HEK293 (cell line): ENCODE measurements around the gene KIF3B.

ENCODE experiments used
- HOXA7 ChIP-seq: sonication (generic); formaldehyde crosslinking; IDR thresholded peaks from 2 replicates; pipeline ENCODE4 v1.8.1; 2022; ENCODE audit warnings: missing genetic modification reagents, borderline replicate concordance
- KLF1 ChIP-seq: fragments of 450-650 bp; formaldehyde crosslinking; IDR thresholded peaks from 2 replicates; pipeline ENCODE4 v1.5.1; 2016; ENCODE audit warnings: missing biosample characterization, missing genetic modification characterization
- MZF1 ChIP-seq: fragments of 450-650 bp; formaldehyde crosslinking; IDR thresholded peaks from 2 replicates; pipeline ENCODE4 v1.5.1; 2017; ENCODE audit warnings: missing biosample characterization, missing genetic modification characterization, borderline replicate concordance
- SCRT2 ChIP-seq: fragments of 450-650 bp; formaldehyde crosslinking; IDR thresholded peaks from 2 replicates; pipeline ENCODE4 v1.5.1; 2016; ENCODE audit warnings: missing biosample characterization, missing genetic modification characterization
- SP7 ChIP-seq: fragments of 450-650 bp; formaldehyde crosslinking; IDR thresholded peaks from 2 replicates; pipeline ENCODE4 v1.5.1; 2016; ENCODE audit warnings: missing biosample characterization, missing genetic modification characterization
- TCF7L2 ChIP-seq: IDR thresholded peaks from 2 replicates; pipeline ENCODE4 v1.6.1; 2011; ENCODE audit warnings: low read depth, mild to moderate bottlenecking, inconsistent platforms, low read length, moderate library complexity, borderline replicate concordance
- ZBTB20 ChIP-seq: fragments of 450-650 bp; formaldehyde crosslinking; IDR thresholded peaks from 2 replicates; pipeline ENCODE4 v1.5.1; 2016; ENCODE audit warnings: missing biosample characterization, missing genetic modification characterization
- ZBTB8A ChIP-seq: fragments of 450-650 bp; formaldehyde crosslinking; IDR thresholded peaks from 2 replicates; pipeline ENCODE4 v1.5.1; 2016; ENCODE audit warnings: missing biosample characterization, missing genetic modification characterization
- ZEB2 ChIP-seq: fragments of 450-650 bp; formaldehyde crosslinking; IDR thresholded peaks from 2 replicates; pipeline ENCODE4 v1.5.1; 2016; ENCODE audit warnings: missing biosample characterization, missing genetic modification characterization
- ZNF16 ChIP-seq: fragments of 450-650 bp; formaldehyde crosslinking; IDR thresholded peaks from 2 replicates; pipeline ENCODE4 v1.5.1; 2016; ENCODE audit warnings: low read depth, missing biosample characterization, missing genetic modification characterization
- ZNF266 ChIP-seq: fragments of 450-650 bp; formaldehyde crosslinking; IDR thresholded peaks from 2 replicates; pipeline ENCODE4 v1.5.1; 2016; ENCODE audit warnings: missing biosample characterization, missing genetic modification characterization, low read depth
- ZNF335 ChIP-seq: fragments of 450-650 bp; formaldehyde crosslinking; conservative IDR thresholded peaks from 2 replicates; pipeline ENCODE4 v1.5.1; 2016; ENCODE audit warnings: missing biosample characterization, missing genetic modification characterization
- ZNF366 ChIP-seq: fragments of 450-650 bp; formaldehyde crosslinking; conservative IDR thresholded peaks from 2 replicates; pipeline ENCODE4 v1.5.1; 2016; ENCODE audit warnings: missing biosample characterization, missing genetic modification characterization
- ZNF37A ChIP-seq: fragments of 450-650 bp; IDR thresholded peaks from 2 replicates; pipeline ENCODE4 v1.5.1; 2018; ENCODE audit warnings: missing biosample characterization, missing genetic modification characterization
- ZNF423 ChIP-seq: fragments of 450-650 bp; formaldehyde crosslinking; IDR thresholded peaks from 2 replicates; pipeline ENCODE4 v1.5.1; 2016; ENCODE audit warnings: missing biosample characterization, missing genetic modification characterization
- ZNF501 ChIP-seq: fragments of 450-650 bp; formaldehyde crosslinking; IDR thresholded peaks from 2 replicates; pipeline ENCODE4 v1.5.1; 2016; ENCODE audit warnings: missing biosample characterization, missing genetic modification characterization
- ZNF510 ChIP-seq: fragments of 450-650 bp; formaldehyde crosslinking; IDR thresholded peaks from 2 replicates; pipeline ENCODE4 v1.5.1; 2018; ENCODE audit warnings: mild to moderate bottlenecking, missing genetic modification characterization, missing biosample characterization; ENCODE audit not compliant: insufficient replicate concordance
- ZNF521 ChIP-seq: fragments of 450-650 bp; formaldehyde crosslinking; IDR thresholded peaks from 2 replicates; pipeline ENCODE4 v1.5.1; 2017; ENCODE audit warnings: missing biosample characterization, mild to moderate bottlenecking, missing genetic modification characterization
- ZNF624 ChIP-seq: fragments of 450-650 bp; formaldehyde crosslinking; IDR thresholded peaks from 2 replicates; pipeline ENCODE4 v1.5.1; 2017; ENCODE audit warnings: missing biosample characterization, missing genetic modification characterization
- ZSCAN23 ChIP-seq: fragments of 450-650 bp; formaldehyde crosslinking; IDR thresholded peaks from 2 replicates; pipeline ENCODE4 v1.5.1; 2016; ENCODE audit warnings: missing biosample characterization, missing genetic modification characterization
- TF ChIP-seq, protein P1 (sequence below): fragments of 450-650 bp; formaldehyde crosslinking; IDR thresholded peaks from 2 replicates; pipeline ENCODE4 v1.5.1; 2017; ENCODE audit warnings: missing biosample characterization, missing genetic modification characterization
- TF ChIP-seq, protein P2 (sequence below): fragments of 450-650 bp; formaldehyde crosslinking; IDR thresholded peaks from 2 replicates; pipeline ENCODE4 v1.5.1; 2017; ENCODE audit warnings: missing biosample characterization, missing genetic modification characterization
- TF ChIP-seq, protein P3 (sequence below): fragments of 450-650 bp; formaldehyde crosslinking; IDR thresholded peaks from 2 replicates; pipeline ENCODE4 v1.5.1; 2016; ENCODE audit warnings: missing biosample characterization, missing genetic modification characterization
- TF ChIP-seq, protein P4 (sequence below): fragments of 450-650 bp; formaldehyde crosslinking; IDR thresholded peaks from 2 replicates; pipeline ENCODE4 v1.5.1; 2016; ENCODE audit warnings: missing biosample characterization, missing genetic modification characterization, low read depth
- TF ChIP-seq, protein P5 (sequence below): fragments of 450-650 bp; formaldehyde crosslinking; conservative IDR thresholded peaks from 2 replicates; pipeline ENCODE4 v1.5.1; 2016; ENCODE audit warnings: low read depth, missing biosample characterization, missing genetic modification characterization

KIF3B gene

DNA sequence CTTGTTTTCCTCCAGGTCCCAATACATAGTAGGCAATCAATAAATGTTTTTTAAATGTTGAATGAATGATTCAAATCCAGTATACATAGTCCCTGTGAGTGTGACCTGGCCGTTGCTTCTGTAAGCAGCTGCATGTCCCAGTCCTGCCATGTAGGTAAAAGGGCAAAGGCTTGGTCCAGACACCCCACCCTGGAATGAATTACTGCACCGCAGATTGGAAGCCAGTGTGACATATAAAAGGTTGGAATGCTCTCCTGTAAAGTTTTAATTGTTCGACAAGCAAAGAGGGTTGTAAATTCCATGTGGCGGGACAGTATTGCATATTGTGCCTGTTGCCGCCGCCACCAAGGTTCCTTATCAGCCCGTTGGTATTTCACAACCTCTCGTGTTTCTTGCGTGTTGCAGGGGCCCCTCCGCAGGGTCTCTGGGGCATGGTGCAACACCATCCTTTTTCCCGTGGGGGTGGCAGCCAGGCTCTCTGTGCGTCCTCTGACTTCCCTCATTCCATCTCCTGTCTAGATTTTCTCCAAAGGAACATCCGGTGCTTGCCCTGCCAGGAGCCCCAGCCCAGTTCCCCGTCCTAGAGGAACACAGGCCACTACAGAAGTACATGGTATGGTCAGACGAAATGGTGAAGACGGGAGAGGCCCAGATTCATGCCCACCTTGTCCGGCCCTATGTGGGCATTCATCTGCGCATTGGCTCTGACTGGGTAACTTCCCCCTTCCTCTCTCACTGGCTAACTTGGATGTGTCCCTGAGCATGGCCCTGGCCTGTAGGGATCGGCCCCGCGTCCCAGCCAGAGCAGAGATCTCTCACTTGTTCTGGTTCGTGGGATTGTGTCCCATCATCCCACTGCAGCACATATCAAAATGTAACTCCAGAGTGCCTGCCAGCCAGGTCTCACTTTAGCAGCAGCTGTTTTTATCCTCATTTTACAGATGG lies 49.4 kb upstream of the KIF3B start (continued):
- peak; percentile 83 for TF ChIP-seq ZBTB20 (tag by site-specific recombination)
- peak; percentile 54; the same call in 1 of the 2 replicates for TF ChIP-seq ZEB2
- TF ChIP-seq, protein P1, sequence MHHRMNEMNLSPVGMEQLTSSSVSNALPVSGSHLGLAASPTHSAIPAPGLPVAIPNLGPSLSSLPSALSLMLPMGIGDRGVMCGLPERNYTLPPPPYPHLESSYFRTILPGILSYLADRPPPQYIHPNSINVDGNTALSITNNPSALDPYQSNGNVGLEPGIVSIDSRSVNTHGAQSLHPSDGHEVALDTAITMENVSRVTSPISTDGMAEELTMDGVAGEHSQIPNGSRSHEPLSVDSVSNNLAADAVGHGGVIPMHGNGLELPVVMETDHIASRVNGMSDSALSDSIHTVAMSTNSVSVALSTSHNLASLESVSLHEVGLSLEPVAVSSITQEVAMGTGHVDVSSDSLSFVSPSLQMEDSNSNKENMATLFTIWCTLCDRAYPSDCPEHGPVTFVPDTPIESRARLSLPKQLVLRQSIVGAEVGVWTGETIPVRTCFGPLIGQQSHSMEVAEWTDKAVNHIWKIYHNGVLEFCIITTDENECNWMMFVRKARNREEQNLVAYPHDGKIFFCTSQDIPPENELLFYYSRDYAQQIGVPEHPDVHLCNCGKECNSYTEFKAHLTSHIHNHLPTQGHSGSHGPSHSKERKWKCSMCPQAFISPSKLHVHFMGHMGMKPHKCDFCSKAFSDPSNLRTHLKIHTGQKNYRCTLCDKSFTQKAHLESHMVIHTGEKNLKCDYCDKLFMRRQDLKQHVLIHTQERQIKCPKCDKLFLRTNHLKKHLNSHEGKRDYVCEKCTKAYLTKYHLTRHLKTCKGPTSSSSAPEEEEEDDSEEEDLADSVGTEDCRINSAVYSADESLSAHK (tag by site-specific recombination), result peak; percentile 58; the same call in 1 of the 2 replicates
- peak; percentile 97 for TF ChIP-seq SCRT2 (tag by site-specific recombination)
- peak; percentile 43; the same call in 1 of the 2 replicates for TF ChIP-seq SP7 (tag by site-specific recombination)
- TF ChIP-seq ZNF510 (tag by site-specific recombination), result no peak
- TF ChIP-seq ZNF423 (tag by site-specific recombination), result no peak
- TF ChIP-seq ZNF37A, result no peak
- TF ChIP-seq, protein P2, sequence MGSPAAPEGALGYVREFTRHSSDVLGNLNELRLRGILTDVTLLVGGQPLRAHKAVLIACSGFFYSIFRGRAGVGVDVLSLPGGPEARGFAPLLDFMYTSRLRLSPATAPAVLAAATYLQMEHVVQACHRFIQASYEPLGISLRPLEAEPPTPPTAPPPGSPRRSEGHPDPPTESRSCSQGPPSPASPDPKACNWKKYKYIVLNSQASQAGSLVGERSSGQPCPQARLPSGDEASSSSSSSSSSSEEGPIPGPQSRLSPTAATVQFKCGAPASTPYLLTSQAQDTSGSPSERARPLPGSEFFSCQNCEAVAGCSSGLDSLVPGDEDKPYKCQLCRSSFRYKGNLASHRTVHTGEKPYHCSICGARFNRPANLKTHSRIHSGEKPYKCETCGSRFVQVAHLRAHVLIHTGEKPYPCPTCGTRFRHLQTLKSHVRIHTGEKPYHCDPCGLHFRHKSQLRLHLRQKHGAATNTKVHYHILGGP (tag by site-specific recombination), result no peak
- no peak for TF ChIP-seq MZF1 (tag by site-specific recombination)
- TF ChIP-seq ZSCAN23 (tag by site-specific recombination), result no peak
- no peak for TF ChIP-seq ZNF521 (tag by site-specific recombination)
- no peak for TF ChIP-seq ZNF266 (tag by site-specific recombination)
- TF ChIP-seq, protein P3, sequence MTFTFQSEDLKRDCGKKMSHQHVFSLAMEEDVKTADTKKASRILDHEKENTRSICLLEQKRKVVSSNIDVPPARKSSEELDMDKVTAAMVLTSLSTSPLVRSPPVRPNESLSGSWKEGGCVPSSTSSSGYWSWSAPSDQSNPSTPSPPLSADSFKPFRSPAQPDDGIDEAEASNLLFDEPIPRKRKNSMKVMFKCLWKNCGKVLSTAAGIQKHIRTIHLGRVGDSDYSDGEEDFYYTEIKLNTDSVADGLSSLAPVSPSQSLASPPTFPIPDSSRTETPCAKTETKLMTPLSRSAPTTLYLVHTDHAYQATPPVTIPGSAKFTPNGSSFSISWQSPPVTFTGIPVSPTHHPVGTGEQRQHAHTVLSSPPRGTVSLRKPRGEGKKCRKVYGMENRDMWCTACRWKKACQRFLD (tag by site-specific recombination), result no peak
- TF ChIP-seq ZNF501 (tag by site-specific recombination), result no peak
- peak; percentile 64 for TF ChIP-seq ZNF335
- no peak for TF ChIP-seq HOXA7 (CRISPR knock-in tag)
- no peak for TF ChIP-seq ZNF16 (tag by site-specific recombination)
- TF ChIP-seq ZNF366, result peak; percentile 32; the same call in 1 of the 2 replicates
- TF ChIP-seq ZNF624 (tag by site-specific recombination), result no peak
- peak; percentile 64 for TF ChIP-seq KLF1
- TF ChIP-seq, protein P4, sequence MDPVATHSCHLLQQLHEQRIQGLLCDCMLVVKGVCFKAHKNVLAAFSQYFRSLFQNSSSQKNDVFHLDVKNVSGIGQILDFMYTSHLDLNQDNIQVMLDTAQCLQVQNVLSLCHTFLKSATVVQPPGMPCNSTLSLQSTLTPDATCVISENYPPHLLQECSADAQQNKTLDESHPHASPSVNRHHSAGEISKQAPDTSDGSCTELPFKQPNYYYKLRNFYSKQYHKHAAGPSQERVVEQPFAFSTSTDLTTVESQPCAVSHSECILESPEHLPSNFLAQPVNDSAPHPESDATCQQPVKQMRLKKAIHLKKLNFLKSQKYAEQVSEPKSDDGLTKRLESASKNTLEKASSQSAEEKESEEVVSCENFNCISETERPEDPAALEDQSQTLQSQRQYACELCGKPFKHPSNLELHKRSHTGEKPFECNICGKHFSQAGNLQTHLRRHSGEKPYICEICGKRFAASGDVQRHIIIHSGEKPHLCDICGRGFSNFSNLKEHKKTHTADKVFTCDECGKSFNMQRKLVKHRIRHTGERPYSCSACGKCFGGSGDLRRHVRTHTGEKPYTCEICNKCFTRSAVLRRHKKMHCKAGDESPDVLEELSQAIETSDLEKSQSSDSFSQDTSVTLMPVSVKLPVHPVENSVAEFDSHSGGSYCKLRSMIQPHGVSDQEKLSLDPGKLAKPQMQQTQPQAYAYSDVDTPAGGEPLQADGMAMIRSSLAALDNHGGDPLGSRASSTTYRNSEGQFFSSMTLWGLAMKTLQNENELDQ (tag by site-specific recombination), result no peak
- TF ChIP-seq ZBTB8A, result peak; percentile 57
- TF ChIP-seq, protein P5, sequence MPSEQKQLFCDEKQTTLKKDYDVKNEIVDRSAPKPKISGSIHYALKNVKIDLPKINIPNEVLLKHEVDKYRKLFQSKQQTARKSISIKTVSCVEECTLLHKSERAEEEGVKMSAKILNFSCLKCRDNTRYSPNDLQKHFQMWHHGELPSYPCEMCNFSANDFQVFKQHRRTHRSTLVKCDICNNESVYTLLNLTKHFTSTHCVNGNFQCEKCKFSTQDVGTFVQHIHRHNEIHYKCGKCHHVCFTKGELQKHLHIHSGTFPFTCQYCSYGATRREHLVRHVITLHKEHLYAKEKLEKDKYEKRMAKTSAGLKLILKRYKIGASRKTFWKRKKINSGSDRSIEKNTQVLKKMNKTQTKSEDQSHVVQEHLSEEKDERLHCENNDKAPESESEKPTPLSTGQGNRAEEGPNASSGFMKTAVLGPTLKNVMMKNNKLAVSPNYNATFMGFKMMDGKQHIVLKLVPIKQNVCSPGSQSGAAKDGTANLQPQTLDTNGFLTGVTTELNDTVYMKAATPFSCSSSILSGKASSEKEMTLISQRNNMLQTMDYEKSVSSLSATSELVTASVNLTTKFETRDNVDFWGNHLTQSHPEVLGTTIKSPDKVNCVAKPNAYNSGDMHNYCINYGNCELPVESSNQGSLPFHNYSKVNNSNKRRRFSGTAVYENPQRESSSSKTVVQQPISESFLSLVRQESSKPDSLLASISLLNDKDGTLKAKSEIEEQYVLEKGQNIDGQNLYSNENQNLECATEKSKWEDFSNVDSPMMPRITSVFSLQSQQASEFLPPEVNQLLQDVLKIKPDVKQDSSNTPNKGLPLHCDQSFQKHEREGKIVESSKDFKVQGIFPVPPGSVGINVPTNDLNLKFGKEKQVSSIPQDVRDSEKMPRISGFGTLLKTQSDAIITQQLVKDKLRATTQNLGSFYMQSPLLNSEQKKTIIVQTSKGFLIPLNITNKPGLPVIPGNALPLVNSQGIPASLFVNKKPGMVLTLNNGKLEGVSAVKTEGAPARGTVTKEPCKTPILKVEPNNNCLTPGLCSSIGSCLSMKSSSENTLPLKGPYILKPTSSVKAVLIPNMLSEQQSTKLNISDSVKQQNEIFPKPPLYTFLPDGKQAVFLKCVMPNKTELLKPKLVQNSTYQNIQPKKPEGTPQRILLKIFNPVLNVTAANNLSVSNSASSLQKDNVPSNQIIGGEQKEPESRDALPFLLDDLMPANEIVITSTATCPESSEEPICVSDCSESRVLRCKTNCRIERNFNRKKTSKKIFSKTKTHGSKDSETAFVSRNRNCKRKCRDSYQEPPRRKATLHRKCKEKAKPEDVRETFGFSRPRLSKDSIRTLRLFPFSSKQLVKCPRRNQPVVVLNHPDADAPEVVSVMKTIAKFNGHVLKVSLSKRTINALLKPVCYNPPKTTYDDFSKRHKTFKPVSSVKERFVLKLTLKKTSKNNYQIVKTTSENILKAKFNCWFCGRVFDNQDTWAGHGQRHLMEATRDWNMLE (tag by site-specific recombination), result 0 out of 2 replicates have a peak, but pooled peaks have one; percentile 6
- no peak for TF ChIP-seq TCF7L2
